Esophagus squamous epithelium (tissue), 5 donors: ENCODE data around the gene PLBD1. TPM values are rescaled to one million over a fixed set of nuclear protein-coding genes. Genes with fewer than 3 reads are reported as not detected.

ENCODE experiments used
- DNase-seq: peaks from one replicate; lab custom pipeline; 2025; lab: John Stamatoyannopoulos, UW
- H3K27ac ChIP-seq, 4 donors: fragments of 200-600 bp; sonication (generic); one replicate each; pipeline ENCODE4 v1.5.1; 2016 to 2019; ENCODE audit warnings: mild to moderate bottlenecking in 1 of 4
- H3K27me3 ChIP-seq, 4 donors: fragments of 200-600 bp; sonication (generic); 1 replicate in 3 of 4; 2 replicates in 1 of 4; pipeline versions ENCODE4 v1.5.1 to v1.6.0; 2017 to 2021; ENCODE audit warnings: antibody characterized with exemption in 1 of 4
- H3K36me3 ChIP-seq, 3 donors: fragments of 200-600 bp; sonication (generic); one replicate each; pipeline ENCODE4 v1.5.1; 2016 to 2019
- H3K4me1 ChIP-seq, 3 donors: fragments of 200-600 bp; sonication (generic); one replicate each; pipeline ENCODE4 v1.5.1; 2017 to 2019
- H3K4me3 ChIP-seq, 4 donors: fragments of 200-600 bp; sonication (generic); 1 replicate in 3 of 4; 2 replicates in 1 of 4; pipeline ENCODE4 v1.5.1; 2016 to 2019; ENCODE audit warnings: mild to moderate bottlenecking in 2 of 4, moderate library complexity in 1 of 4
- H3K9me3 ChIP-seq, 3 donors: fragments of 200-600 bp; sonication (generic); one replicate each; pipeline ENCODE4 v1.5.1; 2016 to 2019
- POLR2A ChIP-seq, 4 donors: fragments of 450-650 bp; IDR thresholded peaks; one replicate each; pipeline ENCODE4 v1.6.1; 2017; ENCODE audit warnings: antibody characterized with exemption in 4 of 4, mild to moderate bottlenecking in 4 of 4, moderate library complexity in 3 of 4
- WGBS, 2 donors: methylation state at CpG; one replicate each; pipeline ENCODE4 v1.1.5; 2018; 5-methylcytosine and 5-hydroxymethylcytosine counted together
- intact Hi-C: fragments of 100-400 bp; cut with DNase I; formaldehyde crosslinking; loops from one replicate; pipeline ENCODE4 v1.15.0; 2022
- total RNA-seq, 4 donors: library from RNA; depleted of rRNA; stranded (reverse); fragments of >200 nt; gene quantifications; one replicate each; pipeline ENCODE4 v1.1.0, GENCODE V29; 2016
- TF ChIP-seq, protein P1 (sequence below), 6 experiments: fragments of 450-650 bp in 4 of 6; fragments of 200-600 bp in 2 of 6; sonication (generic) in 2 of 6; IDR thresholded peaks; one replicate each; pipeline ENCODE4 v1.5.1; 2016 to 2019; ENCODE audit warnings: antibody characterized with exemption in 6 of 6, mild to moderate bottlenecking in 4 of 6, moderate library complexity in 4 of 6
- donor health status: DM: yes; HTN: yes; CAD: no.

Gene PLBD1, protein sequence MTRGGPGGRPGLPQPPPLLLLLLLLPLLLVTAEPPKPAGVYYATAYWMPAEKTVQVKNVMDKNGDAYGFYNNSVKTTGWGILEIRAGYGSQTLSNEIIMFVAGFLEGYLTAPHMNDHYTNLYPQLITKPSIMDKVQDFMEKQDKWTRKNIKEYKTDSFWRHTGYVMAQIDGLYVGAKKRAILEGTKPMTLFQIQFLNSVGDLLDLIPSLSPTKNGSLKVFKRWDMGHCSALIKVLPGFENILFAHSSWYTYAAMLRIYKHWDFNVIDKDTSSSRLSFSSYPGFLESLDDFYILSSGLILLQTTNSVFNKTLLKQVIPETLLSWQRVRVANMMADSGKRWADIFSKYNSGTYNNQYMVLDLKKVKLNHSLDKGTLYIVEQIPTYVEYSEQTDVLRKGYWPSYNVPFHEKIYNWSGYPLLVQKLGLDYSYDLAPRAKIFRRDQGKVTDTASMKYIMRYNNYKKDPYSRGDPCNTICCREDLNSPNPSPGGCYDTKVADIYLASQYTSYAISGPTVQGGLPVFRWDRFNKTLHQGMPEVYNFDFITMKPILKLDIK
- 10 to 100 TPM; 32.4 to 71.8 (median 56.5) TPM for total RNA-seq

DNA sequence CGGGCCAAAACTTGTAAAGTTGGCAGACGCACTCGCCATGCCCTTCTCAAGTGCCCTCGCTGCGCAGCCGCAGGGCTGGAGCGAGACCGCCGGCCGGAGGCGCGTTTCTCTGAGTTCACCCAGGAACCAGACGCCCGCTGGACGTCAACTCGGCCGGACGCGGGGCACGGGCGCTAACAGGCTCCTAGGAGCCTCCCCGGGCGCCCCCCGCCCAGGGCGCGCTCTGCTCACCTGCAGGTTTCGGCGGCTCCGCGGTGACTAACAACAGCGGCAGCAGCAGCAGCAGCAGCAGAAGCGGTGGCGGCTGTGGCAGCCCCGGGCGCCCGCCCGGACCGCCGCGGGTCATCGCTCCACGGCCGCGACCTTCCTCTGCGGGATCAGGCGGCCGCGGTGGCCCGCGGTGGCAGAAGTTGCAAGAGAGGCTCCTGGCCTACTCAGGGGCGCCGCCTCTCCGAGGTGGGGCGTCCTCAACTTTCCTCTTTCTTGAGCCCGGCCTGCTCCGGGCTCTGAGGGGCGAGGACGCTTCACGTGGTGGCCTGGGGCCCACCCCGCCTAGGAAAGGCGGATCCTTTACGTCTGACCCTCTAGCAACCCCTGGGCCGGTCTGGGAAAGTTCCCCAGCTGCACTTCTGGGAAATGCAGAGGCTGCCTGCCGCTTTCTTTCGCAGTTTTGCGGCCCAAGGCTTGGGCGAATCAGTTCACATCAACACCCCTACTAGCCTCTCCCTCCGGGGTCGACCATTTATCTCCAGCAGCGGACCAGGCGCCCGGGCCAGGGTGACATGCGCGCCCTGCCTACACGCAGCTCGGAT, at the start of gene PLBD1:
PLBD1 (minus strand) TSS at position 533 of the 812 bp plus-strand sequence; CDS start at position 346, 187 bp downstream.
- peak within 1 kb of the TSS; percentile 57 to 67 (median 62) for H3K4me3 ChIP-seq
- DNase-seq, result no peak
- H3K4me1 ChIP-seq, result peaks cover 3 to 55% (median 6%) of the 10 kb centered on the region in 3 donors
- H3K9me3 ChIP-seq, result no peaks in the 10 kb centered on the region
- H3K27ac ChIP-seq, result peak within 1 kb of the TSS; percentile 58 to 91 (median 88)
- no peaks in the 10 kb centered on the region for H3K27me3 ChIP-seq
- TF ChIP-seq POLR2A (IDR thresholded peaks at IDR 0.05), result peak in 2 of 4 donors; percentile 37 to 41
- TF ChIP-seq, protein P1, sequence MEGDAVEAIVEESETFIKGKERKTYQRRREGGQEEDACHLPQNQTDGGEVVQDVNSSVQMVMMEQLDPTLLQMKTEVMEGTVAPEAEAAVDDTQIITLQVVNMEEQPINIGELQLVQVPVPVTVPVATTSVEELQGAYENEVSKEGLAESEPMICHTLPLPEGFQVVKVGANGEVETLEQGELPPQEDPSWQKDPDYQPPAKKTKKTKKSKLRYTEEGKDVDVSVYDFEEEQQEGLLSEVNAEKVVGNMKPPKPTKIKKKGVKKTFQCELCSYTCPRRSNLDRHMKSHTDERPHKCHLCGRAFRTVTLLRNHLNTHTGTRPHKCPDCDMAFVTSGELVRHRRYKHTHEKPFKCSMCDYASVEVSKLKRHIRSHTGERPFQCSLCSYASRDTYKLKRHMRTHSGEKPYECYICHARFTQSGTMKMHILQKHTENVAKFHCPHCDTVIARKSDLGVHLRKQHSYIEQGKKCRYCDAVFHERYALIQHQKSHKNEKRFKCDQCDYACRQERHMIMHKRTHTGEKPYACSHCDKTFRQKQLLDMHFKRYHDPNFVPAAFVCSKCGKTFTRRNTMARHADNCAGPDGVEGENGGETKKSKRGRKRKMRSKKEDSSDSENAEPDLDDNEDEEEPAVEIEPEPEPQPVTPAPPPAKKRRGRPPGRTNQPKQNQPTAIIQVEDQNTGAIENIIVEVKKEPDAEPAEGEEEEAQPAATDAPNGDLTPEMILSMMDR (IDR thresholded peaks at IDR 0.05), result no peak
- 20 to 31% methylated on average over 10 to 11 of the region's 76 CpGs for WGBS, 2 donors
- no peaks in the 10 kb centered on the region for H3K36me3 ChIP-seq
- intact Hi-C loops, result no loop called here

DNA sequence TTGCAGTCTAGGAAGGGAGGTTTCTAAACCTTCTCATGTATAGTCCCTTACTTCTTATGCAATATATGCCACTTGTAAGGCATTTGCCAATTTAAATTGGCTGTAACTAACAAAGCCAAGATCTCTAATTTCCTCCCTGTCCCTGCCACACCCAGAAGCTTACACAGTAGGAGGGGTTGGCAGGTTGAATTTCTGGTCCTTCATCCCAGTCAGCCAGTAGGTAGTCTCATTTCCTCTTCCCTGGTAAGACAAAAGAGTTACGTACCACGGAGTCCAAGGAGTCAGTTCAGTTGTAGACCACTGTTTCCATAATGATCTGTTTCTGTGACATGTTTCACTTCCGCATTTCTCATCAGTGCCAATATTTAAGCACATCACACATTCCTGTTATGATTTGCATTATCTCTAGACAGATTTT, 47.0 kb upstream of the PLBD1 start:
- no peak for DNase-seq
- Histone ChIP-seq H3K27ac (peak overlapping the region; percentile 70 to 83 (median 78)), H3K36me3 (no peaks in the 10 kb centered on the region), H3K9me3 (peaks cover 0 to 11% (median 0%) of the 10 kb centered on the region in 3 donors), H3K4me1 (peaks cover 6 to 52% (median 12%) of the 10 kb centered on the region in 3 donors), H3K4me3 (no peak overlapping the region), H3K27me3 (no peaks in the 10 kb centered on the region)
- WGBS, 2 donors, result 17 to 40% methylated on average over 3 of the region's 3 CpGs
- intact Hi-C loops, result no loop called here
- TF ChIP-seq POLR2A (IDR thresholded peaks at IDR 0.05), result no peak
- TF ChIP-seq, protein P1 (IDR thresholded peaks at IDR 0.05), result no peak

DNA sequence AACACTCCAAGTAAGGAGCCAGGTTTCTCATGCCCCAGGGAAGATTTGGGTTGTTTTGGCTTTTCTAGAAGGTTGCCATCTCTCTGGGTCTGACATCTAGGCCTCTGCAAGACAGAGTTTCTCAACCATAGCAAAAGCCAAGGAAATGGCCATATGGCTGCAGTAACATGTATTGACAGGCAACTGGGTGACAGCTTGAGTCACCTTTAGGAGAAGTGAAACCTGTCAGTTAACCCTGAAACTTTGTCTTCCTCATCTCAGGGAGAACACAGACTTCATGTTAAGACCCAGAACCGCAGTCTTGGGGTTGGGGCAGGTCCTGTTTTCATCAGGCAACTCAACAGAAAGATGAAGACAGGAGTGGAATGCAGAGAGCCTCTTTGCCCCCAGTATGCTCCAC, 46.0 kb upstream of the PLBD1 start:
- WGBS, 2 donors, result 44 to 55% methylated on average over 1 of the region's 1 CpG
- Histone ChIP-seq H3K4me1 (peaks cover 6 to 48% (median 12%) of the 10 kb centered on the region in 3 donors), H3K27me3 (no peaks in the 10 kb centered on the region), H3K36me3 (no peaks in the 10 kb centered on the region), H3K9me3 (peaks cover 0 to 11% (median 0%) of the 10 kb centered on the region in 3 donors), H3K4me3 (no peak overlapping the region), H3K27ac (peak overlapping the region; percentile 70 to 83 (median 78))
- intact Hi-C loops, result no loop called here
- no peak for DNase-seq
- TF ChIP-seq, protein P1 (IDR thresholded peaks at IDR 0.05), result no peak
- no peak for TF ChIP-seq POLR2A (IDR thresholded peaks at IDR 0.05)

DNA sequence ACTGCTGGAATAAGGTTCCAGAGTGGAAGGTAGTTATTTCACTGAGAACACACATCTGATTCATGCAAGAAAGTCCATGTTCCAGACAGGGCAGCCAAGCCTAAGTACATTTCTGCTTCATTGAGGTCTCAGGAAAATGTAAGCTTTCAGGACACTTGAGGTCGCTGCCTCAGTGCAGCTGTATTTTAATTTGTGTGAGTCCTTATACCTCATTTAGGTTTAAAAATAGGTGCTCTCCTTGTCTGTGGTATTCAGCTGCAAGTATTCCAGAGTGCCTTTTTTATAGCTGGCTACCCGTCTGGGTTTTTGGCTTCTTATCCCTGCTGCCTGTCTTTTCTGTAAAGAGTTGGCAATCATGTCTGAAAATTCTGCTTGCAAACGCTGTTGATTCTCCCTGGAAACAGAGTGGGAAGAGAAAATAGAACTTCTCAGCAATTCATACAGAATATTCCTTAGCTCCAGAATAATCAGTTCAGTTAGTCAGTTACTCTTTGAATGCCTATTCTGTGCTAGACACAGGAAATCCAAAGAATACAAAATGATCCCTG, 45.3 kb upstream of the PLBD1 start:
- peaks cover 6 to 46% (median 12%) of the 10 kb centered on the region in 3 donors for H3K4me1 ChIP-seq
- H3K27ac ChIP-seq, result peak overlapping the region; percentile 56 to 83 (median 78)
- intact Hi-C loops, result no loop called here
- H3K36me3 ChIP-seq, result no peaks in the 10 kb centered on the region
- peaks cover 0 to 15% (median 2%) of the 10 kb centered on the region in 3 donors for H3K9me3 ChIP-seq
- H3K4me3 ChIP-seq, result no peak overlapping the region
- no peak for DNase-seq
- TF ChIP-seq POLR2A (IDR thresholded peaks at IDR 0.05), result no peak
- TF ChIP-seq, protein P1 (IDR thresholded peaks at IDR 0.05), result no peak
- 34 to 42% methylated on average over 3 of the region's 3 CpGs for WGBS, 2 donors
- no peaks in the 10 kb centered on the region for H3K27me3 ChIP-seq
